Hindlimb muscle (tissue), 1 donor: Measurements from ENCODE around the gene GREB1. TPM values are rescaled to one million over a fixed set of nuclear protein-coding genes. Genes with fewer than 3 reads are reported as not detected.

Experiments used
- DNase-seq: peaks from one replicate; pipeline ENCODE4 v3.0.0-alpha.2; 2013
- polyA plus RNA-seq: library from polyadenylated mRNA; unstranded; fragments of 120-200 nt; gene quantifications from one replicate; pipeline ENCODE4 v1.2.1, GENCODE V29; 2013; ENCODE audit not compliant: insufficient read length

The GREB1 gene
- polyA plus RNA-seq, 1 donor, result 13.8 TPM

GRCh38 chr2:11539317-11540147, 5.7 kb downstream of the GREB1 start:
- DNase-seq, result no peak

GRCh38 chr2:11540148-11540995, 6.5 kb downstream of the GREB1 start:
- peak; percentile 39 for DNase-seq

DNA sequence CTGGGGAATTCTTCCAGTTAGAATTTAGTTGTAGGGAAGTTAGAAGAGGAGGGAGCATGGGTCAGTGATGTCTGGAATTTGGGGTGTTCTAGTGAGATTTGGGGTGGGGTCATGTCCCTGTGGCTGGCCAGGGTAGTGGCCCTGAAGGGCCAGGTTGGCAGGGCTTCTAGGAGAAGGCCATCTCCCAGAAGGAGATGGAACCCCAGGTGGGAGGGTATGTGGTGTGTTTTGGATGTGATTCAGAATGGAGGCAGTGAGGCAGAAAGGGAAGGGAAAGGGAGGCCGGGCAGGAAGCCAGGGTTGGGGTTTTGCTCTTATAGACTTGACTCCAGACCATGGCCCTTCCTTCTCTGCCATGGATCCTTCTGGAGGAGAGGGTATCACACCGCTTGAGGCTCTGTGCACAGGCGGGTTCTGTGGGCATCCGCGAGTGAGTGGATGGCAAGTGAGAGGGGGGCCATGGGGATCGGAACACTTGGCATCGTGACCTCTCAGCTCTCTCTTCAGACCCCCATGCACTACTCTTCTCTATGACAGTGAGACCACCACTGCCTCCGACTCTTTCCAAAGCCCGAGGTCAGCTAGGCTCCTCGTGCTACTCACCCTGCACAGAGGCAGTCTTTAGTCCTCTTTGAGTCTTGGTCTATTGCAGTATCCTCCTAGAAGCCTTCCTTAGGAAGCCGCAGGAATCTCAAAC, 7.3 kb downstream of the GREB1 start:
- no peak for DNase-seq

DNA sequence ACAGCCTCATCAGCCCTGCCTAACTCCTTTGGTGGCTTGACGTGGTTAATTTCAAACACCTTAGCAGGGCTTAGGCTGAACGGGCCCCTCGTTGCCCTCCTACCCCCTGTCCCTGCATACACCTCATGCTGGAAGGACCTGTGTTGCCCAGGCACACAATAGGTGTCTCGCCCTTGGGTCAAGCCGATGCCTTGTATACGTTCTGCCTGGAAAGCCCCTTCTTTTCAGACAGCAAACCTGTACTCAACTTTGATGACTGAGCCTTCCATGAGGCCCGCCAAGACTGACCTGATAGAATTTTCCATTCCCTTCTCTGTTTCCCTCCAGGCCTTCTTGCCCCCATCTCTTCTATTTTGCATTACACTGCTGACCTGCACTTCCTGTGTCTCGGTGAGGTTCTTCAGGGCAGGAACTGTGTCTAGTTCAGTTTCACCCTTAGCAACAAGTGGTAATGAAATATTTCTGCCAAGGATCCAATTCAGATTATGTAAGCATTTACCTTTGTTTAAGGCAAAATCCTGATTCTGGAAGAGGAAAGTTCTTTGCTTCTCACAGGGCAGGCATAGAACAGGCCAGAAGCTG, 7.9 kb downstream of the GREB1 start:
- DNase-seq, result no peak

- no peak for DNase-seq
Measured at GRCh38 chr2:11542275-11542819, 8.5 kb downstream of the GREB1 start.

GRCh38 chr2:11543337-11544216, 9.7 kb downstream of the GREB1 start:
- no peak for DNase-seq

- DNase-seq, result no peak
Measured at GRCh38 chr2:11546072-11546471, 12.2 kb downstream of the GREB1 start.

DNA sequence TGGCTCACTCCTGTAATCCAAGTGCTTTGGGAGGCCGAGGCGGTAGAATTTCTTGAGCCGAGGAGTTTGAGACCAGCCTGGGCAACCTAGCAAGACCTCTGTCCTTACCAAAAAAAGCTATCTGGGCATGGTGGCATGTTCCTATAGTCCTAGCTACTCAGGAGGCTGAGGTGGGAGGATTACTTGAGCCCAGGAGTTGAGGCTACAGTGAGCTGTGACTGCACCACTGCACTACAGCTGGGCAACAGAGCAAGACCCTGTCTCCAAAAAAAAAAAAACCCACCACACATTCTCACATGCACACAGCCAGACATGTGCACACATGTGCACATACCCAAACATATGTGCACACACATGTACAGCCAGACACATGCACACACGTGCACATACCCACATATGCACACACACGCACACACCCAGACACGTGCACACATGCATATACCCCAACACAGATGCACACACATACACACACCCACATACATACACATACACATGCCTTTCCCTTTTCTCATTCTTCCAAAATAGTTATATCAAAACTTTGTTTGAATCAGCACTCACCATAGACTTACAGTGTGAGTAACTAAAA, 14.2 kb downstream of the GREB1 start:
- DNase-seq, result no peak

GRCh38 chr2:11550302-11550701, 16.5 kb downstream of the GREB1 start:
- DNase-seq, result no peak

DNA sequence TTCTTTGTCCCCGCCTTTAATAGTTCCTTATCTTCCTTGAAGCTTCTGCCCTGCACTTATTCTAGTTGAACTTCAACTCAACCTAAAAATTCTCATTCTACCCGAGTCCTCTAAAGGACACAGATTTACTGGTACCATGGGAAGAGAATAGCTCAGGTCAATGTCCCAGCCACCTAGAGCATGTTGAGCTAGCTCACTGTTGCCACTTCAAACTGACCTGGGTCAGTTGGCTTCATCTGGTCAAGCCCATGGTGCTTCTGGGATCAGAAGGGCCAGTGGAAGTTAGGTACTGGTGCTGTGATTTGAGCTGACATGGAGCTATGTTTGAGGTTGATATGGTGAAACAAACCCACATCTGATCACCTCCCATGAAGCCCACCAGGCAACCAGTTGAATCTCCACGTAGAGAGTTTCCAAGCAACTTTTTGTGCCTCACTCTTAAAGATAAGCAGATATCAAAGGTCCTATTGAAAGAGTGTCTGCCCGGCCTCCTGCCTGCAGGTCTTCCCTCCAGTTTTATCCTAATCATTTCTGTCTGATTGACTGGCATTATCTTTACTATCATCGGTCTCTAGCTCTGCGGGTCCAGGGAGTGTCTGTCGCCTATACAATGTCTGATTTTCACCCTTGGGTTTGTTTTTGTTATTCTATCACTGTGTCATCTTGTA, 17.2 kb downstream of the GREB1 start:
- DNase-seq, result no peak

DNA sequence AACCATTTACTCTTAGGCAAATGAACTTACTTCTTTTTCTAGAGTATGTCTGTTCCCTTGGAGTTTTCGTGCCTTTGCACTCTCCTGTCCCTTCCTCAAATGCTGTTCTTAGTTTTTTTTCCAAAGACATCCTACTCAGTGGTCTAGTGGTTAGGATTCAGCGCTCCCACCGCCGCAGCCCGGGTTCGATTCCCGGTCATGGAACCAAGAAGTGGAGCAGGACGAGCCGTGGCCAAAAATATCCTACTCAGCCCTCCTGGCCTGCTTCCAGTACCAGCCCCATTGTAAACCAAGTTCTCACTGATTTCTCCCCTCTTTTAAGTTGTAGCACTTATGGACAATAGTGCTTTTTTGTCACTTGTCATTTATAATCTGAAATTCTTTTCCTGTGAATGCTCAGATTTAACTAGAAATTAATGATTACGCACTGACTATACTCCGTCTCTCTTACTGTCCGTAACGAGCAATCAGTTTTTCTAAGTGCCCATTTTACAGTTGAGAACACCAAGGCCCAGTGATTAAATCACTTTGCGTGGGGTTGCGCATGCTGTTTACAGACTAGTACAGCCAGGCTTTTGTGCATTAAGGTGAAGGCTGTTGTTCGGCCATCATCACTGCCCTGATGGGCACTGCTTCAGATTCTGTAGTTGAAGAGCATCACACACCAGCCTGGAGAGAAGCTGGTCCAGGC, 17.9 kb downstream of the GREB1 start:
- no peak for DNase-seq

- no peak for DNase-seq
Measured at GRCh38 chr2:11552260-11552638, 18.4 kb downstream of the GREB1 start.

DNA sequence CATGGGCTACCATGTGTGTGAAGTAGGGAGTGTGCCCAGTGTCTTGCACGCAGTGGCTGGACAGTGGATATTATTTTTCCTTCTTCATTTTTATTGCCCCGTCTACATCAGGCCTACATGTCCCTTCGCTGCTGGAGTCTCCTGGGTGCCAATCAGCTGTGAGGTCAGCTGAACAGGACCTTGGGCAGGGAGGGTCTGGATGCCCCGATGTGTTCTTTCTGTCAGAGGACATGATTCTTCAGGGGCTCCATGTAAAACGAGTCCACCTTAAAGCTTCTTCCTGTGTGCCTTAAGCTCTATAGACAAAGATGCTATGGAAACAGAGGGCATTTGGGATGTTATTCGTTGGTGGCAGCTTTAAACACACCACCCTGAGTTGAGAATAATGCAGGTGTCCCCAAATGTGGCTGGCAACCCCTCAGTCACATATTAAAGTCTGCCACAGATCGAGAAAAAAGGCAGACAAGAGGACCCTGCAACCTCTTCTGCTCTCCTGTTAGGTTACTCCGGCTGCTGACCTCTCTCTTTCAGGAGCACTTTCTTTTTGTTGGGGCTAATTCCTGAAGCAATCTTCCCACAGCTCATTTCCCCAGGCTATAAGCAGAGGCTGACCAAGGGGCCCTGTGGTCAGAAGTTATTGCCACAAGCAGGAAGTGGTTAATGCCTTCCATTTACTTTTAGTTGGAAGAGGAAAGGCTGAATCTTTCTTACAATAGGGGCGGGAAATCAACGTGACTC, 20.0 kb downstream of the GREB1 start:
- no peak for DNase-seq

DNA sequence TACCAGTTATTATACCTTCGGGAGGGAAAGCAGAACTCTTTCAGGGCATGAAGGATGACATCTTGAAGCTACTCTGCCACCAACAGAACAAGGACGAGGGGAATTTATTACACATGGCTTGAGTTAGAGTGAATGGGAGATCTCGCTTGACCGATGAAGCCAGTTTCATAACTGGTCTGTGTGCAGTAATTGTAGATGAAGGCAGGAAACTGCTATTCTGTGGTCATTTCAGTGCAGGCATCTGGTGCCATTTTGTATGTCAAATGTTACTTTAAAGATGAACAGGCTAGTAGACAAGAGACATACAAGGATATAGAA, 20.5 kb downstream of the GREB1 start:
- DNase-seq, result no peak

- no peak for DNase-seq
Measured at GRCh38 chr2:11556101-11556806, 22.4 kb downstream of the GREB1 start.

DNA sequence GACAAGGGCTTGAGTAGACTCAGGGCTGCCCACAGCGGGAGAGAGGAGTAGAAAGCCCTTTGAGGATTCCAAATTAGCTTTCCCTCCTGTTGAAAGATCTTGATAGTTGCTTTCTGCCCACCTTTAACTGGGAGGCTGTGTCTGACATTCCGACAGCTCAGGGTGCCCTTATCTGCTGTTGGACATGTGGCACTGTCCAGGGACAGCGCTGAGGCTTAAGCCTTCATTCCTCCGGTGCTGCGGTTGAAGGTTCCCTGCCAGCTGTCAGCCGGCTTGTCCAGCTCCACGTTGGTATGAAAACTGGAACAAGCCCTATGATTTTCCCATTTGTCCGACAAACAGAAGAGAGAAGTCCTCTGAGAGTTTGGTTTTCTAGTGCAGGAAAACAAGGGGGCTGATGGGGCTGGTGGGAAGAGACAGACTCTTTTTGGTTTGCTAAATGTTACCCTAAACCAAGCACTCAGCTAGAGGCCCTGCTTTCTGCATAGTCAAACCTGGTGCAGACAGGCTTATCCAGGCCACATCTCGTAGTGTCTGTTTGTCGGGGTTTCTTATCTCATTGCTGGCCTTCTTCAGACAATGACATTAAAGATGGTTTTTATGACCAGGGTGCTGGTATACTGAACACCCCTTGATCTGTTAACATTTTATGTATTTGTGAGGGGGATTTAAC, 24.5 kb downstream of the GREB1 start:
- no peak for DNase-seq

DNA sequence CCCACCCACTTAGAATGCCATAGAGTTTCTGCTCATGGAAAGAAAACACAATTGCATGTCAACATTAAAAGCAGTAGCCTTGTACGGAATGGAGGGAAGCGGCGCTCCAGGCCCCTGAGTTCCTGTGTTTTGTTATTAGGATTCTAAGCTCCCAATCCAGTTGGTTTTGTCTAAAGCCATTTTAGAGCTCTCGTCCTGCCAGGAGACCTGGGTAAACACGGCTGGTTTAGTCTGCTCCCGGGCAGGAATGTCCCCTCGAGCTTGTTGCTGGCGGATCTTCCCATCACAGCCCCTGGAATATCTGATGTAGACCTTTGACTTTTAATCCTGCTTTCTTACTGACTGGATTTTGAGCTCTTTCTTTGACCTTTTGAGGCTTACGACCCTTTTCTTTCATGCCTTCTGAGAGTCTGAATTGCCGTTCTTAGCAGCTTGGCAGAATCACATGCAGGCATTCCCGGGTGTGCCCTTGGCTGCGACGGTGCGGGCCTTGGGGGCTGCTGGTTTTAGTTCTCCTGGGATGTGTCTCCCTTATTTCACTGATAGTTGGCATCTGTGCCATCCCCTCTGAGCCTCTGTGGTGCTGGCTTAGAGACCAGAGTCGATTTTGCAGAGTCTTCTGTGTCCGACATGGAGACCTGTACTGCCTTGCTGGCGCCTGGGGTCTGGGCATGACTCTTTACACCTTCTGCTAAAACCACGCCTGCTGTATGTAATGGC, 25.4 kb downstream of the GREB1 start:
- no peak for DNase-seq
